ENCODE measurements around the gene RYR3. TPM values are rescaled to one million over a fixed set of nuclear protein-coding genes. Genes with fewer than 3 reads are reported as not detected.

Gene RYR3
- polyA plus RNA-seq, 1 donor (not counting 4 experiments of a cell fraction or from before 2014, with no cell fraction given), result 0.04 TPM

DNA sequence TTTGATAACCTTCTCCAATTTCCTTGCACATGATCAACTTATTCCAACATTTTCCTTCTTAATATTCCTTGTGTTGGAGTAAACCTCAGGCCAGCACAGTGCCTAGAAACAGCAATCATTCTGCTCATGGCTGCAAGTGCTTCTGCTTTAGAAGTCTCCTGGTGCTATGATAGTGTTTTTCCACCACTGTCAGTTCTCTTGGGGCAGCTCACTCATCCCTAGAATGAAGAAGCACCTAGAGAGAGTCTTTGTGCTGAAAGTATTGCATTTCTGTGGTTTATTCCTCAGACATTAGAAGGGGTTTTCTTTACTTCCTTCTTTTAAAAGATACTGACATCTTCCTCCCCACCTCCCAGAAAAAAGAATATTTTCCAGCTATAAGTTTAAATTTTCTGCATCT, 183.5 kb downstream of the RYR3 start:
- Histone ChIP-seq H3K4me1 (ENCODE audit: control insufficient read depth, extremely low read depth, insufficient read depth, low read length) (no peaks in the 10 kb centered on the region), H3K9me3 (ENCODE audit: control insufficient read depth, low read depth, low read length) (no peaks in the 10 kb centered on the region), H3K4me2 (ENCODE audit: control insufficient read depth, extremely low read depth, insufficient read depth, low read depth, low read length) (no peak overlapping the region), H3K27ac (ENCODE audit: control insufficient read depth, insufficient read depth, low read length) (no peak overlapping the region), H2AFZ (ENCODE audit: control insufficient read depth, low read length) (no peak overlapping the region), H3K27me3 (ENCODE audit: control insufficient read depth, extremely low read depth, insufficient read depth, low read length) (peaks cover 16% of the 10 kb centered on the region), H3K79me2 (ENCODE audit: control insufficient read depth, insufficient read depth, low read length) (no peaks in the 10 kb centered on the region), H3K9ac (ENCODE audit: control insufficient read depth, extremely low read depth, insufficient read depth, low read length) (no peak overlapping the region), H3K9me1 (ENCODE audit: control insufficient read depth, extremely low read depth, insufficient read depth, low read length) (no peaks in the 10 kb centered on the region), H3K4me3 (ENCODE audit: control insufficient read depth in 2 of 3, extremely low read depth in 1 of 3, insufficient read depth in 2 of 3, low read depth in 1 of 3, low read length in 3 of 3) (no peak overlapping the region), H3K36me3 (ENCODE audit: control insufficient read depth in 2 of 2, extremely low read depth in 1 of 2, insufficient read depth in 2 of 2, low read length in 2 of 2) (no peaks in the 10 kb centered on the region), H4K20me1 (ENCODE audit: control insufficient read depth, extremely low read depth, insufficient read depth, low read length) (no peaks in the 10 kb centered on the region)
- dilution Hi-C loops (cut with MboI; ENCODE audit: extremely low pct_ligation_motif_present, low sequenced_read_pairs), result no loop called here
- FAIRE-seq, result no peak
- DNase-seq (ENCODE audit: low read depth, low spot score), result no peak
- no peak for TF ChIP-seq EZH2 (IDR thresholded peaks at IDR 0.05; ENCODE audit: low read length)
- no peak for TF ChIP-seq CTCF (optimal IDR thresholded peaks at IDR 0.05 in 1 of 3, IDR thresholded peaks at IDR 0.05 in 1 of 3, conservative IDR thresholded peaks at IDR 0.05 in 1 of 3; ENCODE audit: extremely low read depth in 1 of 3, insufficient read depth in 2 of 3, low read length in 3 of 3)

- Histone ChIP-seq H4K20me1 (ENCODE audit: control insufficient read depth, extremely low read depth, insufficient read depth, low read length) (no peaks in the 10 kb centered on the region), H2AFZ (ENCODE audit: control insufficient read depth, low read length) (no peak overlapping the region), H3K9me3 (ENCODE audit: control insufficient read depth, low read depth, low read length) (no peaks in the 10 kb centered on the region), H3K9ac (ENCODE audit: control insufficient read depth, extremely low read depth, insufficient read depth, low read length) (no peak overlapping the region), H3K4me2 (ENCODE audit: control insufficient read depth, extremely low read depth, insufficient read depth, low read depth, low read length) (no peak overlapping the region), H3K27me3 (ENCODE audit: control insufficient read depth, extremely low read depth, insufficient read depth, low read length) (peaks cover 7% of the 10 kb centered on the region), H3K4me1 (ENCODE audit: control insufficient read depth, extremely low read depth, insufficient read depth, low read length) (no peaks in the 10 kb centered on the region), H3K27ac (ENCODE audit: control insufficient read depth, insufficient read depth, low read length) (no peak overlapping the region), H3K36me3 (ENCODE audit: control insufficient read depth in 2 of 2, extremely low read depth in 1 of 2, insufficient read depth in 2 of 2, low read length in 2 of 2) (no peaks in the 10 kb centered on the region), H3K4me3 (ENCODE audit: control insufficient read depth in 2 of 3, extremely low read depth in 1 of 3, insufficient read depth in 2 of 3, low read depth in 1 of 3, low read length in 3 of 3) (no peak overlapping the region), H3K79me2 (ENCODE audit: control insufficient read depth, insufficient read depth, low read length) (no peaks in the 10 kb centered on the region), H3K9me1 (ENCODE audit: control insufficient read depth, extremely low read depth, insufficient read depth, low read length) (no peaks in the 10 kb centered on the region)
- TF ChIP-seq EZH2 (IDR thresholded peaks at IDR 0.05; ENCODE audit: low read length), result no peak
- TF ChIP-seq CTCF (optimal IDR thresholded peaks at IDR 0.05 in 1 of 3, IDR thresholded peaks at IDR 0.05 in 1 of 3, conservative IDR thresholded peaks at IDR 0.05 in 1 of 3; ENCODE audit: extremely low read depth in 1 of 3, insufficient read depth in 2 of 3, low read length in 3 of 3), result no peak
- DNase-seq (ENCODE audit: low read depth, low spot score) (no peak), FAIRE-seq (no peak)
- dilution Hi-C loops (cut with MboI; ENCODE audit: extremely low pct_ligation_motif_present, low sequenced_read_pairs), result no loop called here
These were observed 189.8 kb downstream of the RYR3 start for GRCh38 chr15:33500432-33501195.
